ENCODE results near the gene GNG7.
"Not testable (repeated sequence)": the region's sequence is repeated elsewhere in the genome, so short reads cannot be mapped to it uniquely, and the experiment has no call there.

Gene GNG7

GRCh38 chr19:2547721-2548120 is 154.8 kb downstream of the GNG7 start:
- DNase-seq, result no peak

GRCh38 chr19:2547033-2547680 is 155.3 kb downstream of the GNG7 start:
- no peak for DNase-seq

GRCh38 chr19:2546128-2547032 is 156.1 kb downstream of the GNG7 start:
- peak; percentile 77 for DNase-seq

- not testable (repeated sequence) for DNase-seq
These were observed 156.9 kb downstream of the GNG7 start for GRCh38 chr19:2545416-2546127.

GRCh38 chr19:2544576-2545415 is 157.7 kb downstream of the GNG7 start:
- no peak for DNase-seq

GRCh38 chr19:2543463-2544442 is 158.7 kb downstream of the GNG7 start:
- peak; percentile 81 for DNase-seq

- DNase-seq, result not testable (repeated sequence)
These were observed 159.4 kb downstream of the GNG7 start for GRCh38 chr19:2543072-2543462.

GRCh38 chr19:2542341-2543069 is 160.0 kb downstream of the GNG7 start:
- peak; percentile 20 for DNase-seq

- DNase-seq, result no peak
These were observed 161.6 kb downstream of the GNG7 start for GRCh38 chr19:2540646-2541454.

- no peak for DNase-seq
These were observed 162.2 kb downstream of the GNG7 start for GRCh38 chr19:2540251-2540645.

GRCh38 chr19:2538096-2538757 is 164.3 kb downstream of the GNG7 start:
- no peak for DNase-seq

GRCh38 chr19:2537584-2537983 is 164.9 kb downstream of the GNG7 start:
- peak; percentile 35 for DNase-seq

GRCh38 chr19:2536461-2536860 is 166.0 kb downstream of the GNG7 start:
- no peak for DNase-seq

- DNase-seq, result no peak
These were observed 168.0 kb downstream of the GNG7 start for GRCh38 chr19:2534423-2535013.

- no peak for DNase-seq
These were observed 168.6 kb downstream of the GNG7 start for GRCh38 chr19:2533686-2534422.

- DNase-seq, result no peak
These were observed 169.4 kb downstream of the GNG7 start for GRCh38 chr19:2533072-2533425.

- DNase-seq, result no peak
These were observed 170.0 kb downstream of the GNG7 start for GRCh38 chr19:2532252-2533071.

Data from hematopoietic multipotent progenitor cell treated with erythropoietin and hydrocortisone succinate and interleukin-3 and kit ligand, for 4 days (in vitro differentiated cells).